AG04450 (cell line): ENCODE results near the gene ARTN. TPM values are rescaled to one million over a fixed set of nuclear protein-coding genes. Genes with fewer than 3 reads are reported as not detected.

Experiments
- CTCF ChIA-PET: fragments of 300-600, 350-600 bp; formaldehyde crosslinking; extraction: SDS; loops from one replicate; lab custom pipeline; 2022; ENCODE audit warnings: antibody characterized with exemption, inconsistent platforms; lab: Charles Lee
- POLR2A ChIA-PET: fragments of 350-600 bp; formaldehyde crosslinking; extraction: SDS; loops from one replicate; lab custom pipeline; 2021; ENCODE audit warnings: antibody characterized with exemption, inconsistent platforms; lab: Yijun Ruan, JAX
- DNase-seq: peaks from one replicate; pipeline ENCODE4 v3.0.0-alpha.2; 2011; ENCODE audit warnings: low read depth, low spot score
- H3K27ac ChIP-seq: one replicate; pipeline ENCODE4 v1.5.1; 2012; ENCODE audit warnings: low read depth, low read length, control low read depth
- H3K27me3 ChIP-seq: one replicate; pipeline ENCODE4 v1.6.0; 2012; ENCODE audit warnings: low read length; ENCODE audit not compliant: control insufficient read depth, insufficient read depth
- H3K4me3 ChIP-seq: 2 replicates; pipeline ENCODE4 v1.5.1; 2011; ENCODE audit warnings: mild to moderate bottlenecking, low read depth, low read length, control low read depth
- H3K9me3 ChIP-seq: 2 replicates; pipeline ENCODE4 v1.5.1; 2012; ENCODE audit warnings: low read length; ENCODE audit not compliant: control insufficient read depth, insufficient read depth
- polyA minus RNA-seq: library from RNA; depleted of rRNA, polyadenylated mRNA; stranded (reverse); fragments of >200 nt; gene quantifications from 2 replicates; pipeline ENCODE4 v1.2.3, GENCODE V29; 2011; rRNA and poly(A)+ RNA removed
- polyA plus RNA-seq: library from polyadenylated mRNA; depleted of rRNA; stranded (reverse); fragments of >200 nt; gene quantifications from 2 replicates; pipeline ENCODE4 v1.2.3, GENCODE V29; 2011; rRNA removed
- TF ChIP-seq, protein P1 (sequence below): IDR thresholded peaks from 2 replicates; pipeline ENCODE4 v1.5.1; 2011; ENCODE audit warnings: low read depth, low read length, control low read depth, inconsistent platforms

Gene ARTN, protein sequence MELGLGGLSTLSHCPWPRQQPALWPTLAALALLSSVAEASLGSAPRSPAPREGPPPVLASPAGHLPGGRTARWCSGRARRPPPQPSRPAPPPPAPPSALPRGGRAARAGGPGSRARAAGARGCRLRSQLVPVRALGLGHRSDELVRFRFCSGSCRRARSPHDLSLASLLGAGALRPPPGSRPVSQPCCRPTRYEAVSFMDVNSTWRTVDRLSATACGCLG
- polyA plus RNA-seq = 0.21 TPM in 1 of 2 replicates, not detected in the other
- polyA minus RNA-seq = not detected in 2 replicates

DNA sequence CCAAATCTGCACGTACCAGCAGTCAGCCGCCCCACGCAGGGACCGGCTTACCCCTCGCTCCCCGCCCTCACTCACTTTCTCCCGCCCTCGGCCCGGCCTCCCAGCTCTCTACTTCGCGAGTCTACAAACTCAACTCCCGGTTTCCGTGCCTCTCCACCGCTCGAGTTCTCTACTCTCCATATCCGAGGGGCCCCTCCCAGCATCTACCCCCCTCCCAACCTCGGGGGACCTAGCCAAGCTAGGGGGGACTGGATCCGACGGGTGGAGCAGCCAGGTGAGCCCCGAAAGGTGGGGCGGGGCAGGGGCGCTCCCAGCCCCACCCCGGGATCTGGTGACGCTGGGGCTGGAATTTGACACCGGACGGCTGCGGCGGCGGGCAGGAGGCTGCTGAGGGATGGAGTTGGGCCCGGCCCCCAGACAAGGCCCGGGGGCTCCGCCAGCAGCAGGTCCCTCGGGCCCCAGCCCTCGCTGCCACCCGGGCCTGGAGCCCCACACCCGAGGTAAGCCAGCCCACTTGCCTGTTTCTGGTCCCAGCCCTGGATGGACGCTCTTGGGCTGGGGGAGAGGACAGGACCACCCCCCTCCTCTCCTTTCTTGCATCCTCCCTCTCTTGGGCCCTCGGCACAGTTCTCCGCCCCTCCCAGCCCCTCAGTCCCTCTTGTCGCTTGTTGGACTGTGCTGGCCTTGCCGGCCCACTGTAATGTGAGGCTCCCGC lies at the start of gene ARTN:
Gene ARTN (plus strand): TSS at position 416 of the 715 bp plus-strand sequence. CDS start 1,856 bp downstream, outside the sequence.
- TF ChIP-seq, protein P1, sequence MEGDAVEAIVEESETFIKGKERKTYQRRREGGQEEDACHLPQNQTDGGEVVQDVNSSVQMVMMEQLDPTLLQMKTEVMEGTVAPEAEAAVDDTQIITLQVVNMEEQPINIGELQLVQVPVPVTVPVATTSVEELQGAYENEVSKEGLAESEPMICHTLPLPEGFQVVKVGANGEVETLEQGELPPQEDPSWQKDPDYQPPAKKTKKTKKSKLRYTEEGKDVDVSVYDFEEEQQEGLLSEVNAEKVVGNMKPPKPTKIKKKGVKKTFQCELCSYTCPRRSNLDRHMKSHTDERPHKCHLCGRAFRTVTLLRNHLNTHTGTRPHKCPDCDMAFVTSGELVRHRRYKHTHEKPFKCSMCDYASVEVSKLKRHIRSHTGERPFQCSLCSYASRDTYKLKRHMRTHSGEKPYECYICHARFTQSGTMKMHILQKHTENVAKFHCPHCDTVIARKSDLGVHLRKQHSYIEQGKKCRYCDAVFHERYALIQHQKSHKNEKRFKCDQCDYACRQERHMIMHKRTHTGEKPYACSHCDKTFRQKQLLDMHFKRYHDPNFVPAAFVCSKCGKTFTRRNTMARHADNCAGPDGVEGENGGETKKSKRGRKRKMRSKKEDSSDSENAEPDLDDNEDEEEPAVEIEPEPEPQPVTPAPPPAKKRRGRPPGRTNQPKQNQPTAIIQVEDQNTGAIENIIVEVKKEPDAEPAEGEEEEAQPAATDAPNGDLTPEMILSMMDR = no peak
- no peaks in the 10 kb centered on the region for H3K27me3 ChIP-seq
- no peak for DNase-seq
- POLR2A ChIA-PET = interaction anchor here (0.6 to 2.2 kb wide), 3 partner anchors 10 to 170 kb away, joined by 4 to 21 read pairs (median 5); no protein-coding TSS in a partner anchor
- peaks cover 12% of the 10 kb centered on the region for H3K9me3 ChIP-seq
- H3K4me3 ChIP-seq = peak within 1 kb of the TSS; percentile 49
- CTCF ChIA-PET = interaction anchor here (0.6 to 6.8 kb wide), 22 partner anchors 10 to 974 kb away, joined by 3 to 438 read pairs (median 10); partner anchors contain the start of genes DPH2, IPO13, KDM4A and ST3GAL3
- H3K27ac ChIP-seq = no peak within 1 kb of the TSS

DNA sequence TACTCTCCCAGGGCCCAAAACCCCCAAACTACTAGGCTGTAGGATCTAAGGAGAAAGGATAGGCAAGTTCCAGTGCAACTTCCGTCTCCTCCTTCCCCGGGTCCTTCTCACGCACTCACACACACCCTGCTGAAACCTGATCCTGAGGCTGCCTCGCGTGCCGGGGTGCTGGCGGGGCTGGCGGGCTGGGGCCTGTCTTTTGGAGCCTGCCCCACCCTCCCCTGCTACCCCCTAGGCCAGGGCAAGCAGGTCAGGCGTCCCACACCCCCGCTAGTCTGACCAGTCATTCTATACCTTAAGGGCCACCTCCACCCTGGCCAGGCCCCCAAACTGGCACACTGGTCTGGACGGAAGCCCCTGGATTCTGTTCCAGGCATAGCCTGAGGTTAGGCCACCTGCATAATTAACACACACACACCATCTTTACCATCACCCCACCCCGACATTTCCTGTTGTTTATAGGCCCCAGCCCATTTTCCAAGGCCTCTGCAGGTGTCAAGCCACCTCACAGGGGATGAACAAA lies 48.3 kb upstream of the ARTN start:
- POLR2A ChIA-PET = no interaction called here

DNA sequence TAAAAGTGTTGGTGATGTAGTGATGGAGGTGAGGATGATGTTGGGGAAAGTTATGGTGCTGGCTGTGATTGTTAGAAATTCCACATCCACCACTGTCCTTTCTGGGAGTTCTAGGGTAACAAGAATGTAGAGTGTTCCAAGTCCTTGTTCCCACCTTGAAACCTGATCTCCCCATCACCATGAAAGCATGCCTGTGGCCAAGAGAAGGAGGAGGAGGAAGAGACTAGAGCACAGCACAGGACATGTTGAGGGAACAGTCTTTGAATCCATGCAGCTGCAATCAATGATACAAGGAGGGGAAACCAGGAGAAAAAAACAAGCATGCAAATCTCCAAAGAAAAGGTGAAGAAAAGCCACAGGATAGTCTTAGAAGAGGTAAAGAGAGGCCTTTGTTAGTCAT lies 45.9 kb upstream of the ARTN start:
- CTCF ChIA-PET = no interaction called here
- POLR2A ChIA-PET = no interaction called here
- Histone ChIP-seq H3K9me3 (no peaks in the 10 kb centered on the region), H3K27ac (no peak overlapping the region), H3K4me3 (no peak overlapping the region), H3K27me3 (no peaks in the 10 kb centered on the region)
- no peak for DNase-seq
- TF ChIP-seq, protein P1 = no peak

More for the DNA sequence above, 48.3 kb upstream of the ARTN start:
- CTCF ChIA-PET = interaction anchor here (2.1 kb wide), 1 partner anchor 122 kb away, joined by 4 read pairs; no protein-coding TSS in a partner anchor
- Histone ChIP-seq H3K4me3 (no peak overlapping the region), H3K27me3 (no peaks in the 10 kb centered on the region), H3K9me3 (no peaks in the 10 kb centered on the region), H3K27ac (no peak overlapping the region)
- TF ChIP-seq, protein P1 = no peak
- no peak for DNase-seq

DNA sequence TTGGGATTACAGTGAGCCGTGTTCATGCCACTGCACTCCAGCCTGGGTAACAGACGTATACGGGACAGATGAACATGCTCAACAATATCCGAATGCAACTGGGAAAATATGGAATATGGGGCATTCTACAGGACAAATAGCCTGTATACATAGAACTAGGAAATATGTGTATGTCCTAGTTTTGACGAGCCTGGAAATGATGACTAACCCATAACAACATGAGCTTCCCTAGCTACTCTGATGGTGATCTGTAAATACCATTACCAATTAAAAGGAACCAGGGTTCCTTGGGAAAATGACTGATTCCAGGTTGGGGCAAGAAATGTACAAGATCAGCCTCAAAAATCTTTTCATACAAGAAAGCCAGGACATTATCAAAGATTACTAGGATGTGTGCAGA lies 42.8 kb upstream of the ARTN start:
- no peaks in the 10 kb centered on the region for H3K27me3 ChIP-seq
- no peak overlapping the region for H3K4me3 ChIP-seq
- CTCF ChIA-PET = interaction anchor here (2.4 kb wide), 1 partner anchor 127 kb away, joined by 9 read pairs; no protein-coding TSS in a partner anchor
- DNase-seq = no peak
- no peaks in the 10 kb centered on the region for H3K9me3 ChIP-seq
- no peak overlapping the region for H3K27ac ChIP-seq
- TF ChIP-seq, protein P1 = no peak
- POLR2A ChIA-PET = no interaction called here
